Activated gamma-delta T cell treated with anti-CD3 and anti-CD28 coated beads, Interleukin-2, amount 50 U/mL, for 16 hours (primary cell): ENCODE results near the gene GLIS1.

Source experiments
- DNase-seq: peaks from one replicate; pipeline ENCODE4 v3.0.0-alpha.2; 2020; ENCODE audit warnings: low read depth

Gene GLIS1

GRCh38 chr1:53580739-53581475 lies 158.1 kb downstream of the GLIS1 start:
- DNase-seq, result no peak

DNA sequence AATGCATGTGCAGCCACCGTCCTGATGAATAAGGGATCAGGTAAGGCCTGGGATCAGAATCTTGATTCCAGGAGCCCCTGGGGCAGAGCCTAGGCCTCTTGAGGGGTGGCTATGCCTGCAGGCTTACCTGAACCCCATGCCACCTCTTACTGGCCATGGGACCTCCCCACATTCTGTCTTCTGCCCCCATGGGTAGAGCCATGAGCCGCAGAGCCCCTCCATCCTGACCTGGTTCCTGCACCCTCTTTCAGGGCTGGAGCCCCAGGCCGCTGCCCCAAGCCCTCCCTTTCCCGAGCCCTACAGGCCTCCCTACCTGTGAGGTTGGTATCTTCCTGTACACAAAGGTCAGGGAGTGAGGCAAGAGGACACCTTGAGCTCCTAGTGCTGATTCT lies 159.0 kb downstream of the GLIS1 start:
- DNase-seq, result no peak

DNA sequence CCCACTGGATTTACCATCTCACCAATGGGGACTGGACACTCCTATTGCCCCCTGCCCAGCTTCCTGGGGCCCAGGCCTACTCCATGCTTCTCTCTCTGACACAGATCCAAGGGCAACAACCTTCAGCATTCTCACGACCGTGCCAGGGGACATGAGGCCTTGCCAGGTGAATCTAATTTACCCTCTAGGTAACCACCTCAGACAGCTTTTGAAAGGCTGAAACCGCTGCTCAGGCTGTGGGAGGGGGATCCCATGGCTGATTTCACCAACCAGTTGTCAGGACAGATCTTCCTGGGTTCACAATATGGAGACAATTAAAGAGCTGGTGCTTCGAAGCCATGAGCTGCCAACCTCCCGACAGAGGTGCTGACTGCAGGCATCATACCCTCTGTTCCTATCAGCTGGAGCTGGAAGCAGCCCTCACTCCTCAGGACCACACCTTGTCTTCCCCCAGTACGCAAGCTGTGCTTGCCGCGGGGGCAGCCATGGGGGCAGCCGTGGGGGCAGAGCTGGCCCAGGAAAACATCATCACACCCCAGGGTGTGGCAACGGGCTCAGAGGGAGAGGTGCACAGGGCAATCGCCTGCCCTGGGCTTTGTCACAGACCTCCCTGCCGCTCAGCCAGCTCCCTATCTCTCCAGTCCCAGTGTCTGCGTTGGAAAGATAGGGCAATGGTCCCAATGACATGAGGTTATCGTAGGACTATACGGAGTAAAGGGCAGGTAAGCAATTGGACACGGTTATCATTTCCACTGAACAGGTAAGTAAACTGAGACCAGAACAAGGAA lies 159.5 kb downstream of the GLIS1 start:
- no peak for DNase-seq

GRCh38 chr1:53578358-53578757 lies 160.6 kb downstream of the GLIS1 start:
- no peak for DNase-seq

- no peak for DNase-seq
These were observed 161.2 kb downstream of the GLIS1 start for GRCh38 chr1:53577761-53578100.

DNA sequence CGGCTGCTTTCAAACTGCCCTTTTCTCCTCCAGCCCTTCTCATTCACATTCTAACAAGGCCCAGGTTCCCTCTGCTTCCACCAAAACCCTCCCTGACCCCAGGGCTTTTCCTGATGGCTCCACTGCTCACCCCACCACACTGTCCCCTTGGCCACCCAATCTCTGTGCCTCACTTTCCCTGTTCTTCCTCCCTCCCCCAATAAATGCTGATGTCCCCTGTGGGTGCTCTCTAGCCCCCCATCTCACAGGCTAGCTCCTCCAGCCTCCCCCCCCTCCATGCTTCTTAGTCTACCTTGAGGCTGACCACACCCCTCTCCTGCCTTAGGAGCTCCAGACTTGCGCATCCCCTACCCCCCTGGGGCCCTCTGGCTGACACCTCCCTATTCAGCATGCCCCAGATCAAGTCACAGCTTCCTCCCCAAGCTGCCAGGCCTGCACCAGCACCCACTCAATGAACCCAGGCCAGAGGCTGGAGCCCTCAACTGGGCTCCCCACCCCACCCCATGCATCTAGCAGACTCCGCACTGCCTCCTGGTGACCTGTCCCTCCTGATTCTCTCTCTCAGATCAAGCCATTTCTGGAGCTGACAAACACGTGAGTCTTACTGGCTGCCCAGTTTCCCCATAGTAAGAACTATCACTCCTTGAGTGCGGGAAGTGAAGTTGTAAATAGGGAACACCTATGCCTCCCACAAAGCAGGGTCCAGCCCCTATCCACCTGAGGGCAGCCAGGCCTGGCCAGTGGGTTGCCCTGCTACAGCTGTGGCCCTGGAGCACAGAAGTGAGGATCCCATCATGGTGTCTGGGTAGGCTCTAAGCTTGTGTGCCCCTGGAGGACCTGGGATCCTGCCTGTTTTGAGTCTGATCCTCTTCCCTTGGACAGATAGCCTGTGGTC lies 161.9 kb downstream of the GLIS1 start:
- no peak for DNase-seq

DNA sequence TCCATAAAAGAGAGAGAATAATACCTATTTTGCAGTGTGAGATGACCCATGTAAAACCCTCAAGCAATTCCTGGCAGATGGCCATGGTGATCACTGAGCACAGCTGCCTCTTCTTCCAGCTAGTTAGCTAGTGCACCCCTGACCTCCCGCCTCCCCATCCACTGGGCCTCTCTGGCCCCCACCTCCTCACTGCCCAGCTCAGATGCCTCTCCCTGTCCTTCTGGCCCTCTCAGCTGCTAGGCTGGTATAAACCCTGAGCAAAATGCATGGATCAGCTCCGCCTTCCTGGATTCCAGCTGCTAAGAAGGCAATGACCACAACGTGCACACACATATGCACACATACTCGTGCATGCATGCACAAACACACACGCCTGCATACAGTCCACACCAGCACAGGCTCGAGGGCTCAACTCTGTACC lies 162.6 kb downstream of the GLIS1 start:
- DNase-seq, result no peak

DNA sequence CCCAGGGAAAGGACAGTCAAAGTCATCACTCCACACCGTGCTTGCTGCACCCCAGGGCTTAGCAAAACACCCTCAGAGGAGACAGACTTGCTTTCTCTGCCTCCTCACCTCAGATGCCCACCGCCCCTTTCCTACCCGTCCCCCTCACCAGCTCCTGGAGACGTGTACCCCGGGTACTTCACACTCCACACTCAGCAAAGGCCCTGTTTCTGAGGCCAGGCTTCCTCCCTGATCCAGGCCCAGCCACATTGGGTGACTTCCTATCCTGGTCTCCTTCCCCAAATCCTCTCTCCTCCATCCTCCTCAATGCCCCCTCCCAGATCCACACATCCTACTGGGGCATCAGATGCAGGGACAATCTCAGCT lies 163.0 kb downstream of the GLIS1 start:
- DNase-seq, result no peak

- DNase-seq, result no peak
These were observed 163.6 kb downstream of the GLIS1 start for GRCh38 chr1:53575141-53575954.

DNA sequence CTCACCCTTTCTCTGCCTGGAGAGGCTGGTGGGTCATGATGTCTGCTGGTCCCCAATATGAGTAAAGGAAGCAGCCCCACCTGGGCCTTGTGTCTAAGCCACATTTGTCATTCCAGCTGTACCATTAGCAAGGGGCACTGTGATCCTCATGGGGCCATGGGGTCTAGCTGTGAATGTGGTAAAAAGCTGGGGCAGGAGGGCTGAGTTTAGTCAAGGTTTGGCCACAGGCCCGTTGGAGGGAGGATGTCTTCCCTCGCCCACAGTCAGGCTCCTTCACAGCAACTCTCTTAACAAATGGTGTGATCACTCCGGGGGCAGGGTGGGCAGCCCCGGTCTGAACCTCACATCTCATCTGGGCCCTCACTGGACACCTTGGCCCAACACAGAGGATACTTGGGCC lies 164.3 kb downstream of the GLIS1 start:
- DNase-seq, result no peak

DNA sequence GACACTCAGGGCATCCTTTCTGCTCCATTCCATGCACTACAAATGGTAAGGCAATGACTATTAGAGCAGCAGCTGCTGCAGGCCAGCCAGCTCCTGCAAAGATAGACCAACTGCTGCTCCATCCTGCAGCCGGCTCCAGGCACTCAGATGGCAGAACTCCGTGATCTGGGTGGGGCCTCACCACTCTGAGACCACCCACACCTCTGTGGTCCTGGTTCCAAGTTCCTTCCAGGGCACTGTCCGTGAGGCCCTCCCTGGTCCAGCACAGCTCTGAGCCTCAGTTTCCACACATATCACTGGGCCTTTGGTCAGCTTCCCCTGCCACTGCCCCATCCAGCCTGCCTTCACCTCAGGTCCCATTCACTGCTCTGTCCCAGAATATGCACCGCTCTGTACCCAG lies 165.0 kb downstream of the GLIS1 start:
- no peak for DNase-seq

GRCh38 chr1:53573522-53573921 lies 165.4 kb downstream of the GLIS1 start:
- DNase-seq, result no peak

- no peak for DNase-seq
These were observed 166.2 kb downstream of the GLIS1 start for GRCh38 chr1:53572815-53573173.

DNA sequence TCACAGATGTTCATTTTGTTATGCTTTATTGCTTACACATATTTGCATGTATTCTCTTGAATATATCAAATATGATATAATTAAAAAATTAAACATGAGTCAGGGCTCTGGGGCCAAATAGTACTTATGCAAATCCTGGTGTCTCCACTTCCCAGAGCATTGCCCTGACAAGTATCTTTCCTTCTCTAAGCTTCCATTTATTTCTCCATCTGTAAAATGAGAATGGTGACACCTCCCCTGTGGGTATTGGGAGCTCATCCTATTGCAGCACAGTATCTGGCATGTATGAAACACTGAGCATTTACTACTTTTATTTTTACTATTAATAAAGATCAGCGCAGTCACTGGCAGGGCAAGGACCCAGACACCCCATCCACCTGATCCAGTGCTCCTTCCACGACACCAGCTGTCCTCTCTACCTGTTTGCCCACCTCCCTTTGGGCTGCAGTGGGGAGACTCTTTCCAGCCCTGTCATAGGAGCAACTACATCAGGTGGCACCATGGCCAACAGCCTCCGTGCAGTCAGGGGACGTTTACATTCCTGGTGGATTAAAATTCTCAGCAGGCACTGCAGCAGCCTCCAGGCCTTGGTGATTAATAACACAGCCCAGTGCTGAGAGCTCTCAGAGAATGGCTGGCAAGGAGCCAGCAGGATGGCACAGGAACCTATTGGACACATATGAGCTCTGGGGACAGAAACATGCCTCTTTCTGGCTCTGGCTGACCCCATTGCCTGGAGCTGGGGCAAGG lies 166.7 kb downstream of the GLIS1 start:
- DNase-seq, result no peak

DNA sequence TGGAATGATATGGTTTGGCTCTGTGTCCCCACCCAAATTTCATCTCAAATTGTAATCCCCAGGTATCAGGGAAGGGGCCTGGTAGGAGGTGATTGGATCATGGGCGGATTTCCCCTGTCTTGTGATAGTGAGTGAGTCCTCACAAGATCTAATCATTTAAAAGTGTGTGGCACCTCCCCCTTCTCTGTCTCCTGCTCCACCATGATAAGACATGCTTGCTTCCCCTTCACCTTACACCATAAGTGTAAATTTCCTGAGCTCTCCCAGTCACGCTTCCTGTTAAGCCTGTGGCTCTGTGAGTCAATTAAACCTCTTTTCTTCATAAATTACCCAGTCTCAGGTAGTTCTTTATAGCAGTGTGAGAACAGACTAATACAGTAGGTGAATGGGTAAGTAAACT lies 170.4 kb downstream of the GLIS1 start:
- DNase-seq, result no peak

DNA sequence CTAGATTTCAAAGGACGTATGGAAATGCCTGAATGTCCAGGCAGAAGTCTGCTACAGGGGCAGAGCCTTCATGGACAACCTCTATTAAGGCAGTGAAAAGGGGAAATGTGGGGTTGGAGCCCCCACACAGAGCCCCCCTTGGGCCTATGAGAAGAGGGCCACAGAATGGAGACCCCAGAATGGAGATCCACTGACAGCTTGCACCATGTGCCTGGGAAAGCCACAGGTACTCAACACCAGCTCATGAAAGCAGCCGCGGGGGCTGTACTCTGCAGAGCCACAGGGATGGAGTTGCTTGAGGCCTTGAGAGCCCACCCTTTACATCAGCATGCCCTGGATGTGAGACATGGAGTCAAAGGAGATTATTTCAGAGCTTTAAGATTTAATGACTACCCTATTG lies 171.1 kb downstream of the GLIS1 start:
- DNase-seq, result no peak

- DNase-seq, result no peak
These were observed 171.5 kb downstream of the GLIS1 start for GRCh38 chr1:53567450-53567849.

DNA sequence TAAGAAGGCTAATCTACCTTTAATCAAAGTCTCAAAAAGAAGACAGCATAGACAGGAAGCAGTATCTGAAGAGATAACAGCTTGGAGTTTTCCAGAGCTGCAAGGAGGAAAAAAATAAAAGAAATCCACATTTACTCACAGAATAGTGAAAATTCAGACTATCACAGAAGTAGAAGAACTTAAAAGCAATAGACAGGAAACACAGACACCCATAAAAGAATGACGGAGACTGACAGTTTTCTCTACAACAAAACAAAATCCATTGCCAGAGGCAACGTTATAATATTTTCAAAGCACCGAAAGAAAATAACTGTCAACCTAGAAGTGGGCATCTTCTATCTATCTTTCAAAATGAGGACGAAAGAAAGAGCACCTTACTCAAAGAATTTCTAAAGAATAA lies 175.4 kb downstream of the GLIS1 start:
- DNase-seq, result no peak

DNA sequence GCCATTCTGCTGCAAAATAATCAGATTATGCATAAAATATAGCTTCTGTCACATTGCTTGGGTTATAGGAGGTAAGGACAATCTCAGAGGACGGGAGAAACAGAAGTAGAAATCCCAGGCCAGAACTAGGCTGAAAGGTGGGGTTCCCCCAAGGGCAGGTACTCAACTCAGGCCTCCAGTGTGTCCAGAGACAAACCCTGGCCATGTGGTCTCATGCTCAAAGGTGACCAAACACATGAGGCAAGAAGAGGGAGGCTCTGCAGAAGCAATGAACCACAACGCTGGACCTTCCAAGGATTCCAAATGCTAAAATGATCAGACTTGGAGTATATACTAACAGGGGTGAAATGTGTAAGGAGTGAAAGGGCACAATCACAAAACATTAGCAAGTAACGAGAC lies 176.0 kb downstream of the GLIS1 start:
- DNase-seq, result no peak

DNA sequence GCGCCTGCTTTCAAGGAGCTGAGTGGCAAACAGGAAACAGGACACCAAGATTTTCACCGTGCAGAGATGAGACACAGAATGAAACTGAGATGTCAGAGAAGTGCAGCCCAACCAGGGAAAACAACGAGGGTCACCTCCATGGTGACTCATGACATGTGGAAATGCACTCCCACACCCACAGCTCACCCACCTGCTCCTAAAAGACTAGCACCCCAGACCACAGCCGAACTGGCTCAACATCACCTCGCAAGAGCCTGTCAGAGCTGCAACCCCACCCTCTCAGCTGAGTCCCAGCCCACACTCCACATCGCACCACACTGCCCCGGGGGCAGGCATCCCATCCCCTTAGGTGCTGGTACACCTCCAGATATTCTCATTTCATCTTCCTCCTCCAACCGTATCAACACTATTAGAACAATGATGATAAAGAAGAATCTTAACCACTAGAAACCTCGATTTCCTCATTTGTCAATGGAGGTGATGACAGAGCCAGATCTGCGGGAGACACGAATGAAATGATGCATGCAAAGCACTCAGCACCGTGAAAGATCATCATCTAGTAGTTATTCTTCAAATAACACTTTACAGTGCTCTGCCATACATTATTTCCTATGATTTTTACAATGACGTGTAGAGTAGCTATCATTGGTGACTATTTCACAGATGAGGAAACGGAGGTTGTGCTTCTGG lies 176.5 kb downstream of the GLIS1 start:
- no peak for DNase-seq
